HG03097 (cell line): ENCODE measurements around the gene PTGR3.

ENCODE experiments used
- ATAC-seq: cut with Tn5 transposase; IDR thresholded peaks from one replicate; pipeline ENCODE4 v1.9.1; 2021; ENCODE audit not compliant: unreplicated experiment, low FRiP score

Gene PTGR3

GRCh38 chr18:75238100-75238499 is 29.2 kb upstream of the PTGR3 start:
- no peak for ATAC-seq

GRCh38 chr18:75235896-75236295 is 27.0 kb upstream of the PTGR3 start:
- no peak for ATAC-seq

- ATAC-seq, result no peak
Measured at GRCh38 chr18:75234901-75235300, 26.0 kb upstream of the PTGR3 start.

- no peak for ATAC-seq
Measured at GRCh38 chr18:75231053-75231406, 22.1 kb upstream of the PTGR3 start.

- no peak for ATAC-seq
Measured at GRCh38 chr18:75230163-75231052, 21.5 kb upstream of the PTGR3 start.

- no peak for ATAC-seq
Measured at GRCh38 chr18:75229437-75229836, 20.5 kb upstream of the PTGR3 start.

GRCh38 chr18:75228967-75229366 is 20.0 kb upstream of the PTGR3 start:
- no peak for ATAC-seq

GRCh38 chr18:75227535-75228296 is 18.8 kb upstream of the PTGR3 start:
- ATAC-seq, result no peak

GRCh38 chr18:75226956-75227316 is 18.0 kb upstream of the PTGR3 start:
- ATAC-seq, result no peak

GRCh38 chr18:75226286-75226955 is 17.5 kb upstream of the PTGR3 start:
- ATAC-seq, result no peak

- ATAC-seq, result no peak
Measured at GRCh38 chr18:75223687-75224347, 14.9 kb upstream of the PTGR3 start.

GRCh38 chr18:75222407-75222806 is 13.5 kb upstream of the PTGR3 start:
- ATAC-seq, result no peak

GRCh38 chr18:75221897-75222296 is 13.0 kb upstream of the PTGR3 start:
- ATAC-seq, result no peak

GRCh38 chr18:75221397-75221796 is 12.5 kb upstream of the PTGR3 start:
- ATAC-seq, result no peak

GRCh38 chr18:75220551-75221355 is 11.8 kb upstream of the PTGR3 start:
- ATAC-seq, result no peak

- no peak for ATAC-seq
Measured at GRCh38 chr18:75219745-75220375, 10.9 kb upstream of the PTGR3 start.

GRCh38 chr18:75218065-75218923 is 9.4 kb upstream of the PTGR3 start:
- no peak for ATAC-seq

- ATAC-seq, result no peak
Measured at GRCh38 chr18:75216911-75217689, 8.2 kb upstream of the PTGR3 start.
